ENCODE data around the gene SUPT5H.

SUPT5H gene

DNA sequence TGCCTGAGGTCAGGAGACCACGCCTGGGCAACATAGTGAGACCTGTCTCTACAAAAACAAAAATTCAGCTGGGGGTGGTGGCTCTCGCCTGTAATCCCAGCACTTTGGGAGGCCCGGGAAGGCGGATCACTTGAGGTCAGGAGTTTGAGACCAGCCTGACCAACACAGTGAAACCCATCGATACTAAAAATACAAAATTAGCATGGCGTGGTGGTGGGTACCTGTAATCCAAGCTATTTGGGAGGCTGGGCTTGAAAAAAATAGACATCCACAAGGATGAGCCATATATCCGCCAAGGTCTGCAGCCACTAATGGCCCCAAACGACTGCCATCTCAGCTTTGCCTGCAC is 12.7 kb upstream of the SUPT5H start:
- Histone ChIP-seq H3K9me3 (ENCODE audit: control insufficient read depth in 1 of 2, low read length in 2 of 2) (no peaks in the 10 kb centered on the region), H3K4me1 (ENCODE audit: control insufficient read depth in 1 of 2, insufficient read depth in 2 of 2, low read length in 2 of 2) (peaks cover 16 to 31% of the 10 kb centered on the region in 2 donors), H3K27me3 (ENCODE audit: low read depth, low read length) (no peaks in the 10 kb centered on the region), H3K36me3 (ENCODE audit: control insufficient read depth in 1 of 2, insufficient read depth in 2 of 2, low read length in 2 of 2) (peaks cover 19 to 21% of the 10 kb centered on the region in 2 donors), H3K27ac (ENCODE audit: low read length) (no peak overlapping the region), H3K4me3 (ENCODE audit: low read depth in 1 of 2, low read length in 2 of 2) (no peak overlapping the region)

DNA sequence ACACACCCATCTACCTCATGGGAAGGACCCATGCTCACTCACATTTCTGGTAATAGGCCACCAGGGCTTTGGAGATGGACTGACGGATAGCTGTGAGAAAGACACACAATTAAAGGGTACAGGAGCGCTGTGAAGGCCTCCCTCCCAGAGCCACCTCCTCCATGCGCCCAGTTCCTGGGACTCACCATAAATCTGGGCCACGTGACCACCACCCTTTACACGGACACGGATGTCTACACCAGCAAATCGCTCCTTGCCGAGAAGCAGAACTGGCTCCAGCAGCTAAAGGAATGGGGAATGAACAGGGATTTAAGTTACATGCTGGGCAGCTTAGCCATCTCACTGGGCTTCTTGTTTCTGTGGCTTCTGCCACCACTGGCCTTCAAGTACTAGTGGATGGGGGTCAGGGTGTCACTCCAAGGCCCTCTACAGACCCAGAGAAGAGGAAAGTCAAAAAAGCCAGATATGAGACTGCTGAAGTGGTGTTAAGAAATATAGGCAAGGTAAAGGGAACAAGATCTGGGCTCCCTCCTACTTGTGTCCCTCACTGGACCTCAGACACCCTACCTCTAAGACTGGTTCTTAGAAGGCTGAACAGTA is 11.8 kb upstream of the SUPT5H start:
- Histone ChIP-seq H3K4me1 (ENCODE audit: control insufficient read depth in 1 of 2, insufficient read depth in 2 of 2, low read length in 2 of 2) (peaks cover 16 to 25% of the 10 kb centered on the region in 2 donors), H3K27ac (ENCODE audit: low read length) (peak overlapping the region; percentile 72), H3K36me3 (ENCODE audit: control insufficient read depth in 1 of 2, insufficient read depth in 2 of 2, low read length in 2 of 2) (peaks cover 19 to 21% of the 10 kb centered on the region in 2 donors), H3K9me3 (ENCODE audit: control insufficient read depth in 1 of 2, low read length in 2 of 2) (no peaks in the 10 kb centered on the region), H3K27me3 (ENCODE audit: low read depth, low read length) (no peaks in the 10 kb centered on the region), H3K4me3 (ENCODE audit: low read depth in 1 of 2, low read length in 2 of 2) (peak overlapping the region in 1 of 2 donors; percentile 91)

DNA sequence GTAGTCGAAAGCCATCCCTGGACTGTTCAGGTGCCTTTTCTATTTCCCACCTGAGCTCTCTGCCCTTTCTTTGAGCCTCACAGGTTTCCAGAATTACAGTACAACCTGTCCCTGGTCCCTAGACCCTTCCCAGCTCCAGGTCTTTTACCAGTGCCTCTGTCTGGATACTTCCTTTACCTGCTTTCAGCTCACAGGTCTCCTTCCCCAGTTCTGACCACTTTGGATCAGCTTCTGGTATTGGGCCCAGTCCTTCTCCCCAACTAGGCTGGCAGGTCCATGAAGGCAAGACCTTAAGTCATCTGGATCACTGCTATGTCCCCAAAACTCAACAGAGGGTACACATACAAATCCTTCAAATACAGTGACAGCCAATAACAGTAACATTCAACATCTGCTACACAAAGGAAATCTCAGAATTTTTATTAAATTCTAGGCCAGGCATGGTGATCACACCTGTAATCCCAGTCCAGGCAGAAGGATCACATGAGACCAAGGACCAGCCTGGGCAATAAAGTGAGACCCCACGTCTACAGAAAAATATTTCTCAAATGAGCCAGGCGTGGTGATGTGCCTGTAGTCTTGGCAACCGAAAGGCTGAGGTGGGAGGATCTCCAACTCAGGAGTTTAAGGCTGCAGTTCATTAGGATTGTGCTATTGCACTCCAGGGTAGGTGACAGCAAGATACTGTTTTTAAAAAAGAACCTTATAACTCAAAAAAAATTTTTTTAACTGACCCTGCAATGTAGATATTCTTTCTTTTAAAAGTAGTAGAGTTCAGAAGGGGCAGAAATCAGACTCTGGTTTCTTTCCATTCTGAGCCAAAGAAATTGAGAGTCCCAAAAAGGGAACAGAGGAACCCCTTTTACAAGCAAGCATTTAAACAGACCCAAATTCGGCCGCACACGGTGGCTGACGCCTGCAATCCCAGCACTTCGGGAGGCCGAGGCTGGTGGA is 11.0 kb upstream of the SUPT5H start:
- H3K4me1 ChIP-seq (ENCODE audit: control insufficient read depth in 1 of 2, insufficient read depth in 2 of 2, low read length in 2 of 2): peaks cover 16 to 17% of the 10 kb centered on the region in 2 donors
- peak overlapping the region; percentile 72 for H3K27ac ChIP-seq (ENCODE audit: low read length)
- no peaks in the 10 kb centered on the region for H3K27me3 ChIP-seq (ENCODE audit: low read depth, low read length)
- peak overlapping the region; percentile 91 to 96 for H3K4me3 ChIP-seq (ENCODE audit: low read depth in 1 of 2, low read length in 2 of 2)
- H3K36me3 ChIP-seq (ENCODE audit: control insufficient read depth in 1 of 2, insufficient read depth in 2 of 2, low read length in 2 of 2): peaks cover 19 to 21% of the 10 kb centered on the region in 2 donors
- H3K9me3 ChIP-seq (ENCODE audit: control insufficient read depth in 1 of 2, low read length in 2 of 2): no peaks in the 10 kb centered on the region

DNA sequence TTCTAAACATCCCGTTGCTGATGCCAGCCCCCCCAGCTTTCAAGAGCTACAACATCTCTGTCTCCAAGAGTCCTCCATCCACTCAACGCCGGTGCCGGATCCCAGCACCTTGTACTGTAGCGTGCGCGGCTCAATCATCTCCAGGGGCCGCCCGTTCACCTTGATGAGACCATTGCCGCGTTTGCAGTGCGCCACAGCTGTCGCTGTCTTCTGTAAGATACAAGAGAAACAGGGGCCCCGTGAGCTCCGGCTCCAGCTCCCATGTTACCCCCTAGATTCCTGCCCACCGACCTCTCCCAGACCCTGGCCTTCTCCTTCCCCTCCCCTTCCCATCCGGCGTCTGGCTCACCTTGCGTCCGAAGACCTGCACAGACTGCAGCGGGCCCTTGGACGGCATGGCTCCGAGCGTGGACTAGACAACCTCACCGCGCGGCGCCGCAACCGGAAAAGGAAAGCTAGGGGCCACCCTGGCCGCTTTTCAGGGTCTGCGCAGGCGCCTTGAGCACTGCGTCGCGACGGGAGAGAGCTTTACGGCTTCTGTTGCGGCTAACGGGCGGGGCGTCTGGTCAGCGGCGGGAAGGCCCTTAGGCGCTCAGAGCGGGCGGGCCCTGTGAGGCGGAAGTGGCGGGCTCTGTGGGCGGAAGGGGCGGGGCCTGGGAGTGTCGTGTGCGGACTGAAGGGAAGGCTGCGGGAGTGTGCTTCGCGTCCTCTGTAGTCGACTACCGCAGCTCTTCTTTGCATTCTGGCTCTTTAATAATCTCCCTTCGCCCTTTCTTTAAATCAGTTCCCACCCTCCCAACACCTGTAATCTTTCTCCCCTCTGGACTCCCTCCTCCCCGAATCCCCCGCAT is 9.7 kb upstream of the SUPT5H start, which contains the start of gene RPS16:
TSS of gene RPS16 (minus strand) at position 451 of the 851 bp plus-strand sequence. CDS start at position 397, 54 bp downstream.
- peaks cover 16 to 23% of the 10 kb centered on the region in 2 donors for H3K4me1 ChIP-seq (ENCODE audit: control insufficient read depth in 1 of 2, insufficient read depth in 2 of 2, low read length in 2 of 2)
- no peaks in the 10 kb centered on the region for H3K27me3 ChIP-seq (ENCODE audit: low read depth, low read length)
- peak within 1 kb of the TSS; percentile 95 for H3K27ac ChIP-seq (ENCODE audit: low read length)
- H3K4me3 ChIP-seq (ENCODE audit: low read depth in 1 of 2, low read length in 2 of 2): peak within 1 kb of the TSS; percentile 91 to 96
- no peaks in the 10 kb centered on the region for H3K9me3 ChIP-seq (ENCODE audit: control insufficient read depth in 1 of 2, low read length in 2 of 2)
- peaks cover 19 to 21% of the 10 kb centered on the region in 2 donors for H3K36me3 ChIP-seq (ENCODE audit: control insufficient read depth in 1 of 2, insufficient read depth in 2 of 2, low read length in 2 of 2)

DNA sequence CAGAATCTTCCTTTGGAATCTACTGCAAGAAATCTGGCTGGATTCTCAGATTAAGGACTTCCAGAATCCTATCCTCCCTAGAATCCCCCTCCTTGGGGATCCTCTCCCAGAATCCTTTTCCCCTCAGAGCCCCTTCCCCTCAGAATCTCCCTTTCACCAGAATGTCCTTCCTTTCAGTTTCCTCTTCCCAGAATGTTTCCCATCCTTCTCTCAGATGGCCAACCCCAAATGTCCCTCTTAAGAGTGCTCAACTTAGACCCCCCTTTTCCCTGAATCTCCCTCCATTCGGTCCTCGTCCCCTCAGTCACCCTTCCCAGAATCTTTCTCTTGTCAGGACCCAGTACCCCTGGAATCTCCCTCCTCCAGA is 9.0 kb upstream of the SUPT5H start:
- H3K27me3 ChIP-seq (ENCODE audit: low read depth, low read length): no peaks in the 10 kb centered on the region
- no peaks in the 10 kb centered on the region for H3K9me3 ChIP-seq (ENCODE audit: control insufficient read depth in 1 of 2, low read length in 2 of 2)
- H3K36me3 ChIP-seq (ENCODE audit: control insufficient read depth in 1 of 2, insufficient read depth in 2 of 2, low read length in 2 of 2): peaks cover 19 to 21% of the 10 kb centered on the region in 2 donors
- peak overlapping the region; percentile 91 to 96 for H3K4me3 ChIP-seq (ENCODE audit: low read depth in 1 of 2, low read length in 2 of 2)
- H3K27ac ChIP-seq (ENCODE audit: low read length): peak overlapping the region; percentile 87
- H3K4me1 ChIP-seq (ENCODE audit: control insufficient read depth in 1 of 2, insufficient read depth in 2 of 2, low read length in 2 of 2): peaks cover 16 to 23% of the 10 kb centered on the region in 2 donors

DNA sequence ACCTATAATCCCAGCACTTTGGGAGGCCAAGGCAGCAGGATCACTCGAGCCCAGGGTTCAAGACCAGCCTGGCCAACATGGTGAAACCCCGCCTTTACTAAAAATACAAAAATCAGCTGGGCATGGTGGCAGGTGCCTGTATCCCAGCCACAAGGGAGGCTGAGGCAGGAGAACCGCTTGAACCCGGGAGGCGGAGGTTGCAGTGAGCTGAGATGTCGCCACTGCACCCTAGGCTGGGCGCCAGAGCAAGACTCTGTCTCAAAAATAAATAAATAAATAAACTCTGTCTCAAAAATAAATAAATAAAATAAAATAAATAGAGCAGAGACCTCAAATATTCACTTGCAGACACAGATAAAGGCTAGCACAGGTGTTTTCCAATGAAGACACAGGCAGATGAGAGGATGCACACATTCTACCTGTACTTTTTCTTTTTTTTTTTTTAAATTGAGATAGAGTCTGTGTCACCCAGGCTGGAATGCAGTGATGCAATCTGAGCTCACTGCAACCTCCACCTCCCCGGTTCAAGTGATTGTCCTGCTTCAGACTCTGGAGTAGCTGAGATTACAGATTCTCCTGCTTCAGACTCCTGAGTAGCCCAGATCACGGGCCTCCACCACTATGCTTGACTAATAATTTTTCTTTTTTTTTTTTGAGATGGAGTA is 7.0 kb upstream of the SUPT5H start:
- Histone ChIP-seq H3K36me3 (ENCODE audit: control insufficient read depth in 1 of 2, insufficient read depth in 2 of 2, low read length in 2 of 2) (peaks cover 9 to 12% of the 10 kb centered on the region in 2 donors), H3K9me3 (ENCODE audit: control insufficient read depth in 1 of 2, low read length in 2 of 2) (no peaks in the 10 kb centered on the region), H3K4me1 (ENCODE audit: control insufficient read depth in 1 of 2, insufficient read depth in 2 of 2, low read length in 2 of 2) (peaks cover 16 to 23% of the 10 kb centered on the region in 2 donors)

DNA sequence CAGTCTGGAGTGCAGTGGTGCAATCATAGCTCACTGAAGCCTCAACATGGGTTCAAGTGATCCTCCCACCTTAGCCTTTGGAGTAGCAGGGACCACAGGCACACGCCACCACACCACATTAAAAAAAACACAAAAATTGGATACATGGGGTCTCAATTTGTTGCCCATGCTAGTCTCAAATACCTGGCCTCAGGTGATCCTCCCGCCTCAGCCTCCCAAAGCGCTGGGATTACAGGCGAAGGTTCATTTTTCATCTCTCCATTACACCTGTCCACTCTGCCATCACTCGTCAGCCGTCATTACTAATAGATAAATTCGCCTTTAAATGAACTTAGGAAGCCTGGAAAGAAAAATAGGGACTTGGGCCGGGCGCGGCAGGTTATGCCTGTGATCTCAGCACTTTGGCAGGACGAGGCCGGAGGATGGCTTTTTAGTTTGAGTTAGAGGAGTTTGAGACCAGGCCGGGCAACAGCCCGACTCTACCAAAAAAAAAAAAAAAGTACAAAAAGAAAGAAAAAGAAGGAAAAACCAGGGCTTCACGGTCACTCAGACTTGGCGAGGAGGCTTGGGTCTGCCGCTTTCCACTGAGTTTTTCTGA is 685 bp upstream of the SUPT5H start:
- H3K36me3 ChIP-seq (ENCODE audit: control insufficient read depth in 1 of 2, insufficient read depth in 2 of 2, low read length in 2 of 2): peaks cover 3 to 14% of the 10 kb centered on the region in 2 donors
- no peaks in the 10 kb centered on the region for H3K9me3 ChIP-seq (ENCODE audit: control insufficient read depth in 1 of 2, low read length in 2 of 2)
- H3K27me3 ChIP-seq (ENCODE audit: low read depth, low read length): no peaks in the 10 kb centered on the region
- peak overlapping the region; percentile 99 for H3K27ac ChIP-seq (ENCODE audit: low read length)
- peaks cover 3 to 35% of the 10 kb centered on the region in 2 donors for H3K4me1 ChIP-seq (ENCODE audit: control insufficient read depth in 1 of 2, insufficient read depth in 2 of 2, low read length in 2 of 2)
- peak overlapping the region; percentile 93 to 96 for H3K4me3 ChIP-seq (ENCODE audit: low read depth in 1 of 2, low read length in 2 of 2)

More for the DNA sequence above, 7.0 kb upstream of the SUPT5H start:
- no peak overlapping the region for H3K4me3 ChIP-seq (ENCODE audit: low read depth in 1 of 2, low read length in 2 of 2)
- no peak overlapping the region for H3K27ac ChIP-seq (ENCODE audit: low read length)
- H3K27me3 ChIP-seq (ENCODE audit: low read depth, low read length): no peaks in the 10 kb centered on the region

DNA sequence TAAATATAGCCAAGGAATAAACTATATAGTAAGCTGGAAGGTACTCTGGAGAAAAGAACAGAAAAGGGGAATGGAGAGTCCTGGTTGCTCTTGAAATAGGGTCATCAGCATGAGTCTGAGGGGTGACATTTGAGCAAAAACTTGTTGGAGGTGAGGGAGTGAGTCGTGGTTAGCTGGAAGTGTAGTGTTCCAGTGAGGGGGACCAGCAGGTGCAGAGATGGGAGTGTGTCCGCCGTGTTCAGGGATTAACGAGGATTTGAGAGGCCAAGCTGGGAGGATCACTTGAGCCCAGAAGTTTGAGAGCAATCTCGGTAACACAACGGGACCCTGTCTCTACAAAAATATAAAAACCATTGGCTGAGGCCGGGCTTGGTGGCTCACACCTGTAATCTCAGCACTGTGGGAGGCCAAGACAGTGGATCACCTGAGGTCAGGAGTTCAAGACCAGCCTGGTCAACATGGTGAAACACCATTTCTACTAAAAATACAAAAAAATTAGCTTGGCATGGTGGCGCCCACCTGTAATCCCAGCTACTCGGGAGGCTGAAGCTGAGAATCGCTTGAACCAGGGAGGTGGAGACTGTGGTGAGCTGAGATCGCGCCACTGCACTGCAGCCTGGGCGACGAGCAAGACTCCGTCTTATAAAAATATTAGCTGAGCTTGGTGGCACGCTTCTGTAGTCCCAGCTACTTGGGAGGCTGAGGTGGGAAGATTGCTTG is 1.1 kb downstream of the SUPT5H start:
- peak overlapping the region; percentile 99 for H3K27ac ChIP-seq (ENCODE audit: low read length)
- H3K9me3 ChIP-seq (ENCODE audit: control insufficient read depth in 1 of 2, low read length in 2 of 2): no peaks in the 10 kb centered on the region
- H3K36me3 ChIP-seq (ENCODE audit: control insufficient read depth in 1 of 2, insufficient read depth in 2 of 2, low read length in 2 of 2): peaks cover 3 to 14% of the 10 kb centered on the region in 2 donors
- peaks cover 3 to 30% of the 10 kb centered on the region in 2 donors for H3K4me1 ChIP-seq (ENCODE audit: control insufficient read depth in 1 of 2, insufficient read depth in 2 of 2, low read length in 2 of 2)
- H3K27me3 ChIP-seq (ENCODE audit: low read depth, low read length): no peaks in the 10 kb centered on the region
- H3K4me3 ChIP-seq (ENCODE audit: low read depth in 1 of 2, low read length in 2 of 2): peak overlapping the region; percentile 93 to 96

DNA sequence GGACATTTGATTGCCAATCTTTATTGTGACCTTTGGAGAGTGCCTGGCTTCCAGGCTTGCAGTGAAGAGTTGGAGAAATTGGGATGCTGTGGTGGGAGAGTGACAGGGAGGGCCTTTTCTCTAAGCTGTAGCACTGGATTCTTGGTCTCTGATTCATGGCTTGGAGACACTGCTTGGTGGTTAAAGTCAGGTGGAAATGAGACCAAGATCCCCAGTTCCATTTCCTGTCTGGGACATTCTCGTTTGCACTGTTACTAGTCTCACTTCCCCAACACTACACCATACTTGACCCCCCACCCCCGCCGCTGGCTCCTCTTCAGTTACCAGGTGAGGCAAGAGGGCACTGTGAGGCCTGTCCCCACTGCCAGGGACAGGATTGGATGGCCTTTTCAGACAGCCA is 2.9 kb downstream of the SUPT5H start:
- H3K27me3 ChIP-seq (ENCODE audit: low read depth, low read length): no peaks in the 10 kb centered on the region
- H3K4me3 ChIP-seq (ENCODE audit: low read depth in 1 of 2, low read length in 2 of 2): no peak overlapping the region
- H3K4me1 ChIP-seq (ENCODE audit: control insufficient read depth in 1 of 2, insufficient read depth in 2 of 2, low read length in 2 of 2): peaks cover 3 to 30% of the 10 kb centered on the region in 2 donors
- peaks cover 9 to 18% of the 10 kb centered on the region in 2 donors for H3K36me3 ChIP-seq (ENCODE audit: control insufficient read depth in 1 of 2, insufficient read depth in 2 of 2, low read length in 2 of 2)
- no peaks in the 10 kb centered on the region for H3K9me3 ChIP-seq (ENCODE audit: control insufficient read depth in 1 of 2, low read length in 2 of 2)
- H3K27ac ChIP-seq (ENCODE audit: low read length): no peak overlapping the region

All from muscle layer of duodenum (tissue), 2 donors.